Adrenal gland (tissue), 5 donors: ENCODE measurements around the gene KIAA0513.

Source experiments
- POLR2A ChIP-seq, 2 donors: fragments of 450-650 bp; IDR thresholded peaks; one replicate each; pipeline ENCODE4 v1.6.1; 2017; ENCODE audit warnings: antibody characterized with exemption in 2 of 2, mild to moderate bottlenecking in 2 of 2, moderate library complexity in 1 of 2
- TF ChIP-seq, protein P1 (sequence below), 6 experiments: fragments of 450-650 bp in 4 of 6; fragments of 200-600 bp in 2 of 6; sonication (generic) in 1 of 6; IDR thresholded peaks; 1 replicate in 5 of 6; 2 replicates in 1 of 6; pipeline versions ENCODE4 v1.5.1 to v1.8.0; 2016 to 2021; ENCODE audit warnings: antibody characterized with exemption in 6 of 6, mild to moderate bottlenecking in 2 of 6, moderate library complexity in 1 of 6
- donor health status: DM: no; HTN: no; CAD: no.

DNA sequence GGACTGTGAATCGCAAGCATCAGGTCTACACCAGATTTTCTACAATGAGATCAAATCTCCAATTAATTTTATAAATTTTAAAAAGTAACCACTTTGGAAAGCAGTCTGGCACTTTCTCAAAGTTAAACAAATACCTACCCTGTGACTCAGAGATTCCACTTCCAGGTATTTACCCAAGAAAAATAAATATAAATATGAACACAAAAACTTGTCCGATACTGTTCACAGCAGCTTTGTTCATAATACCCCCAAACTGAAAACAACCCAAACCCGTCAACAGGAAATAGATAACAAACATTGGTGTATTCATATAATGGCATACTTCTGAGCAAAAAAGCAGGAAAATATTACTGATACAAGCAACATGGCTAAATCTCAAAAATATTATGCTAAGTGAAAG lies 28.4 kb upstream of the KIAA0513 start:
- no peak for TF ChIP-seq POLR2A (IDR thresholded peaks at IDR 0.05)
- TF ChIP-seq, protein P1, sequence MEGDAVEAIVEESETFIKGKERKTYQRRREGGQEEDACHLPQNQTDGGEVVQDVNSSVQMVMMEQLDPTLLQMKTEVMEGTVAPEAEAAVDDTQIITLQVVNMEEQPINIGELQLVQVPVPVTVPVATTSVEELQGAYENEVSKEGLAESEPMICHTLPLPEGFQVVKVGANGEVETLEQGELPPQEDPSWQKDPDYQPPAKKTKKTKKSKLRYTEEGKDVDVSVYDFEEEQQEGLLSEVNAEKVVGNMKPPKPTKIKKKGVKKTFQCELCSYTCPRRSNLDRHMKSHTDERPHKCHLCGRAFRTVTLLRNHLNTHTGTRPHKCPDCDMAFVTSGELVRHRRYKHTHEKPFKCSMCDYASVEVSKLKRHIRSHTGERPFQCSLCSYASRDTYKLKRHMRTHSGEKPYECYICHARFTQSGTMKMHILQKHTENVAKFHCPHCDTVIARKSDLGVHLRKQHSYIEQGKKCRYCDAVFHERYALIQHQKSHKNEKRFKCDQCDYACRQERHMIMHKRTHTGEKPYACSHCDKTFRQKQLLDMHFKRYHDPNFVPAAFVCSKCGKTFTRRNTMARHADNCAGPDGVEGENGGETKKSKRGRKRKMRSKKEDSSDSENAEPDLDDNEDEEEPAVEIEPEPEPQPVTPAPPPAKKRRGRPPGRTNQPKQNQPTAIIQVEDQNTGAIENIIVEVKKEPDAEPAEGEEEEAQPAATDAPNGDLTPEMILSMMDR (IDR thresholded peaks at IDR 0.05), result no peak
